ENCODE measurements around the gene PCYT2.
"Not testable (repeated sequence)": the region's sequence is repeated elsewhere in the genome, so short reads cannot be mapped to it uniquely, and the experiment has no call there.

The PCYT2 gene

DNA sequence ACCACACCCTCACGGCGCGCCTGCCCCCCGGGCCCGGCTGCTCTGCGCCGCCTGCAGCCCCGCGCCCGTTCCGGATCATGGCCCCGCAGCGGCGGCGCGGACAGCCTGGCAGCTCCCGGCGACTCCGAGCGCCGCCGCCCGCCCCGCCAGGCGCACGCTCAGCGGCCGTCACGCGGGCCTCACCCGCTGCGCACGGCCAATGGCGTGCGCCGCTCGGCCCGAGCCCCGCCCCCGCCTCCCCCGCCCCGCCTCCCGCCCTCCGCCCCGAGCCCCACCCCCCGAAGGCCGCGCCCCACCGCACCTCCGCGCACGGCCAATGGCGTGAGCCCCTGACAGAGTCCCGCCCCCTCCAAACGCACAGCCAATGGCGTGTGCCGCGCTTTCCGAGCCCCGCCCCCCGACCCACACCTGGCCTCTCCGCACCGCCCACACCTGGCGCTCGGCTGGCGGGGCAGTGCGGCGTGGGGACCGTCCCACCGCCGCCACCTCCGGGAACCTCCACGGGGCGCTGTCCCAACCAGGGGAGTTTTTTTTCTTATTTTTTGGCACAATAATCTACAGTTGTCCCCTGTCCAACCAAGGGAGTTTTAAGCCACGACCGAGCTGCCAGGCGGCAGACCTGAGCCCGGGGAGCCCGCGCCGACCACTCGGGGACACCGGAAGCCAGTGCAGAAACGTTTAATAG is at the start of gene PCYT2:
PCYT2 (minus strand) TSS at position 123 of the 685 bp plus-strand sequence; CDS start at position 79, 44 bp downstream.
- no peak for DNase-seq (ENCODE audit: low read depth)

DNA sequence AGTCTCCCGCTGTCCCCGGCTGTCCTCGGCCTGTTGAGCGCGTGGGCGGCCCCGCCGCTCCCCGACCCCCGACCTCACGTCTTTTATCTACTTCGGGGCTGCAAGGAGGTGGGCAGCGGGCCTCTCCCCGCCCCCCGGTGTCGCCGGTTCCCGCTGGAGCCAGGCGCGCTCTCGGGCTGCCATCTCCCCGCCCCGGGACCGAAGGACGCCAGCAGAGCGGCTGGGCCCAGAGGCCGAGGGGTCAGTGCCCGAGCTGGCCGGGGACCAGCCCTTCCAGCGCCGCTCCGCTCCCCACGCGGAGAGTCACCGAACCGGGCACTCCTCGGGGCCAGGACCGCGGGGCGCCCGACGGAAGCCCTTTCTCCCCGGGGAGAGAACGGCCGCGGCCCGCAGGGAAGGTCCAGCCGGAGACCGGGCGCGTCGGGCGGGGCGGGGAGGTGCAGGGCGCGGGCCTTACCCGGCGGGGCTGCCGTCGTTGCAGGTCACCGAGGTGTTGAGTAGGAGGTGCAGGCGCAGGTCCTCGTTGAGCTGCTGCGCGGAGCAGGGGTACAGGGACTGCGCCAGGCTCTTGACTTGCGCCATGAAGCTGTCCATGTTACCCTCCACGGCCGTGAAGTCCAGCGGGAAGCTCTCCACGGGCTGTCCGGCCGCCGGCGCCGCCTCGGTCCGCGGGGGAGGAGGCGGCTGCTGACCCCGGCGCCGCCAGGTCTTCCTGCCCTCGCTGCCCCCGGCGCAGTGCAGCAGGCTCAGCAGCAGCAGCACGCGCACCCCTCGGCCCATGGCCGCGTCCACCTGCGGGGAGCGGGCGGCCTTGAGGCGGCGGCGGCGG is 49.1 kb upstream of the PCYT2 start:
- no peak for DNase-seq (ENCODE audit: low read depth)

DNA sequence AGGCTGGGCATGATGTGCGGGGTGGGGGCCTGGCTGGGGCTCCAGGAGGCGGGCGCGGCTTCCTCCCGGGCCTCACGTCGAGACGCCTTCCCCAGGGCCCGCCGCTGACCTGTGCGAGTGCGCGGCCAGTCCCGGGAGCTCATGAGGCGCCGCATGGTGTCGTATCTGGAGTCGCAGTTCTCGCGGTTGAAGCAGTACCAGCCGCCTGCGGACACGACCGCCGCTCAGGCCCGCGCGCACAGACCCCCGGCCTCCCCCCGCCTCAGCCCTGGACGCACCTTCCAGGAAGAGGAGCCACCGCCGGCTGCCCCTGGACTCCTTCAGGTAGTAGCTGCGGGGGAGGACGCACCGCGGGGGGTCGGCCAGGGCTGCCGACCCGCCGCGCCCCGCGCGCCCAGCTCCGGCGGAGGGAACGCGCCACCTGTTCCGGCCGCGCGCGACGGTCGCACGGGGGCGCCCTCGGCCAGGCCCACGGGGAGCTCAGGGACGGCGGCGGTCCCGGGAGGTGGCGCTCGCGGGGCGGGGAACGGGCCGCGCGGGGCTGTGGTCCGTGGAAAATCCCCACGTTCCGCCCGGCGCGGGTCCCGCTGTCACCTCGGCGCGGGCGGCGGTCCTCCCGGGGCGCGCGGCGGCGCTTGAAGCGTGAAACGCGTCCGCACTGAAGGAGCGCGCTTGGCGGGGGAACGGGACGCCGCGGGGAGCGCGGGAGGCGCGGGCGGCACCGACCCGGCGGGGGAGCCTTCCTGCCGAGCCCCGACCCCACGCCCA is 48.3 kb upstream of the PCYT2 start:
- DNase-seq (ENCODE audit: low read depth): no peak

DNA sequence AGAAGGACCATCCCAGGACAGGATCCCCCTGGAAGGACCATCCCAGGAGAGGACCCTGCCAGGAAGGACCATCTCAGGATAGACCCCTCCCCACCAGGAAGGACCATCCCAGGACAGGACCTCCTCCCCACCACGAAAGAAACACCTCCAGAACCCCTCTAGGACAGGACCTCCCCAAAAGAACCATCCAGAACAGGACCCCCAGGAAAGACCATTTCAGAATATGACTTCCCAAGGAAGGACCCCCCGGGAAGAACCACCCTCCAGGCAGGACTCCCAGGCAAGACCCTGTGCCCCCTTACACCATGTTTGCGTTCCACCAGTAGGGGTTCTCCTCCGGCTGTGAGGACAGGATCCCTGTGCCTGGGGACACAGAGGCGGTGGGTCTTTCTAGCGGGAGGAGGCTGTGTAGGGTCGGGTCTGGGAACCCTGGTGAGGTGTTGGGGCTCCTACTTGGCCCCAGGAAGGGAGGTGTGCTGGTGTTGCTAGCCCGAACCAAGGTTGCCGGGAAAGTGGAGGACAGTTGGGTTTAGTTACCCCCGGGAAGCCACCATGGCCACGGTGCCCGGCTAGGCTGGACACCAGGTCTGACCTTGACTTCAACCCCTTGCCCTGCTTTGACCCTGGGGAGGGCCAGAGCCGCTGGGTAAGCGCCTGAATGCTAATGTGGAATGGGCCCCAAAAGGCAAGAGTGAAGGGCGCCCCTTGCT is 47.6 kb upstream of the PCYT2 start:
- no peak for DNase-seq (ENCODE audit: low read depth)

DNA sequence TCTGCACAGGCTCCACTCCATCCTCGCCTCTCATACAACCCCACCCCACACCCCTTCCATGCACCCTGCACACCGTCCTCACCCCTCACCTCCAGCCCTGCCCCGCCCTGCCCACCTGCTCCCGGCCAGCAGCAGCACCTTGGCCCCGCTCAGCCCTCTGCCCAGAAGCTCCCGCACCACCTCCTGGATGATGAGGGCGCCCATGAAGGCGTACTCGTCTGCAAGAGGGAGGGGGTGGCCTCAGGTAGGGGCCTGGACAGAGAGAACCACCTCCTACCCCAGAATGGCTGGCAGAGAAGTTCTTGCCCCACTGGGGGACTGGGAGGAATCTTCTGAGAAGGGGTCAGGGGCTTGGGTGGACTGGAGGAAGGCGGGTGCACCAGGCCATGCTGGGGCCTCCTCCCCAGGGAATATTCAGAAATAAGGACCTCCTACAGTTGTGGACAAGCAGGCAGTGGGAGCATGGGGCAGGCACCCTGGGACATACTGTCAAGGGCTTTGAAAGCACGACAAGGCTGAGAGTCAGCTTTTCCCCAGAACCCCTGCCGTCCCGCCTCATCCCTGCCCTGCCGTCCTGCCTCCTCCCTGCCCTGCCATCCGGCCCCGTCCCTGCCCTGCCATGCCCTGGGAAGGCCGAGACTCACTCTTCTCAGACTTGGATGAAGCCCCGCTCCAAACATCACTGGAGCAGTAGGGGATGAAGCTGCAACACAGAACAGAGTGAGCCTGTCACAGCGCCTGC is 46.7 kb upstream of the PCYT2 start:
- no peak for DNase-seq (ENCODE audit: low read depth)

DNA sequence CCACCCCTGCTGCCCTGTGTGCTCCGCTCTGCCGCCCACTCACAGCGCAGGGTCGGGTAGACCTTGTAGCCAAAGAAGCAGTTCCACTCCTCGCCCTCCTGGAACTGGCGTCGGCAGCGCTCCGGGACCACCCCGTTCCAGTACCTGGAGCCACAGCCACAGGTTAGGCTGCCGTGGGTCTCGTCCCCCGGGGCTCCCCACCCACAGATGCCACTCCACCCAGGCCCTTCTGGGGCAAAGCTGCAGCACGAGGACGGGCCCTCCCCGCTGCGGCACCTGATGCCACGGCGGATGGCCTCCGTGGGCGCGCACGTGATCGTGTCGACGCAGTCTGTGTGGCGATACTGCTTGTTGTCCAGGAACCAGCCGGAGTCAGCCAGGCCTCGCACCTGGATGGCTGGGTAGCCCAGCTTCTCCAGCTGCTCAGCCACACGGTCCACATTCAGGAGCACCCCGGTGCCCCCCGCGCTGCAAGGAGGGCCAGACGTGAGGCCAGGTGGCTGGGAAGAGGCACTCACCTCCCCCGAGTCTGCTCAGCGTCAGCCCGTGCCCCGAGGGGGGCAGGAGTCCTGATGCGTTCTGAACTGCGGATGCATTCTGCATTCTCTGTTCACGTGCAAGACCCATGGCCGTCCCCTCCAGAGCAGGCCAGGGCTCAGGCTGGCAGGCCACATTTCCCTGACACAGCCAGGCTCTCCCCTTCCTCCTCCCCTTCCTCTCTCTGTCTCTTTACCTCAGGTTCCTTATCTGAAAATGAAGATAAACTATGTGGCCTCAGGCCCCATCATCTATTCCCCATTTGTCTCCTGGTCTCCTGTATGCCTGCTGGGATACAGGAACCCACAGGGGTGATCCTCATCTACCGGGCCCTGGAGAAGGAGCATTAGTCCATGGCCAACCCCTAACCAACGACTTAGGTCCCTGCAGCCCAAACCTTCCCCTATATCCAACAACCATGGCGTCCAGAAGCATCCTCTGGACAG is 45.7 kb upstream of the PCYT2 start:
- DNase-seq (ENCODE audit: low read depth): no peak

DNA sequence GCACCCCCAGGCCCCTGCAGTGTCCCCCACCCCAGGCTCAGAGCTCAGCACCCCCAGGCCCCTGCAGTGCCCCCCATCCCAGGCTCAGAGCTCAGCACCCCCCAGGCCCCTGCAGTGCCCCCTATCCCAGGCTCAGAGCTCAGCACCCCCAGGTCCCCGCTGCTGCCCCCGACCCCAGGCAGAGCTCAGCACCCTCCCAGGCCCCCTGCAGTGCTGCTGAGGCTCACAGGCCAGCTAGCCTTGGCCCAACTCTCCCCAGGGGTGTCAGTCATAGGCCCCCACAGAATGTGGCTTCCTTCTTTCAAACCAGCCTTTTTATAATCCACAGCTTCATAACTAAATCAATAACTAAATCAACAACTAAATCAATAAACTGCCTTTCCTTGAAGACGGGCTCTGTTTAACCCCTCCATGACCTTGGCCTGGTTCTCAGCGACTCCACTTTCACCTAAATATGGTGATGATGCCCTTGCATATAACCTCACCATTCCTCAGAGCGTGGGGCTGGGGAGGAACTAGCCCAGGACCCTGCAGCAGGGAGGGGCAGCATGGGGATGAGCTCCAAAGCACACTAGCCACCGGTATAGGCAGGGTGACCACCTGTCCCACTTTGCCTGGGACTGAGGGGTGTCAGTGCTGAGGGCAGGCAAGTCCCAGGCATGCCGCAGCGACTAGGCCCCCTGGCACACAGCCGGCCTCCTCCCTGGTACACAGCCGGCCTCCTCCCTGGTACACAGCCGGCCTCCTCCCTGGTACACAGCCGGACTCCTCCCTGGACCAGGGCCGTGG is 44.8 kb upstream of the PCYT2 start:
- DNase-seq (ENCODE audit: low read depth): no peak

DNA sequence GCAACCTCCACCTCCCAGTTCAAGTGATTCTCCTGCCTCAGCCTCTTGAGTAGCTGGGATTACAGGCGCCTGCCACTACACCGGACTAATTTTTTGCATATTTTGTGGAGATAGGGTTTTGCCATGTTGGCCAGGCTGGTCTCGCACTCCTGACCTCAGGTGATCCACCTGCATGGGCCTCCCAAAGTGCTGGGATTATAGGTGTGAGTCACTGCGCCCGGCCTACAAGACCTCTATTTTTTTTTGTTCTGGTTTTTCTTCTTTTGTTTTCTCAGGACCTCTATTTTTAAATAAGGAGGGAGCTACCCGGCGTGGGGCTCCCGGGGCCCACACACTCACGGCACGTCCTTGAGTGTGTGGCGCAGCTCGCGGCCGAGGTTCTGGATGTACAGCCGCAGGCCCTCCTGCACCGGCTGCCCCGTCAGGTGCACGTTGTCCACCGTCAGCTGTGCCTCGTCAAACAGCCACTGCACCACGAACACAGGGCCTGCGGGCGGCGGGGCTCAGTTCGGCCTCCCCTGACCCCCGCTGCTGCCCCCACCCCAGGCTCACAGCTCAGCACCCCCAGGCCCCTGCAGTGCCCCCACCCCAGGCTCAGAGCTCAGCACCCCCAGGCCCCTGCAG is 44.0 kb upstream of the PCYT2 start:
- no peak for DNase-seq (ENCODE audit: low read depth)

DNA sequence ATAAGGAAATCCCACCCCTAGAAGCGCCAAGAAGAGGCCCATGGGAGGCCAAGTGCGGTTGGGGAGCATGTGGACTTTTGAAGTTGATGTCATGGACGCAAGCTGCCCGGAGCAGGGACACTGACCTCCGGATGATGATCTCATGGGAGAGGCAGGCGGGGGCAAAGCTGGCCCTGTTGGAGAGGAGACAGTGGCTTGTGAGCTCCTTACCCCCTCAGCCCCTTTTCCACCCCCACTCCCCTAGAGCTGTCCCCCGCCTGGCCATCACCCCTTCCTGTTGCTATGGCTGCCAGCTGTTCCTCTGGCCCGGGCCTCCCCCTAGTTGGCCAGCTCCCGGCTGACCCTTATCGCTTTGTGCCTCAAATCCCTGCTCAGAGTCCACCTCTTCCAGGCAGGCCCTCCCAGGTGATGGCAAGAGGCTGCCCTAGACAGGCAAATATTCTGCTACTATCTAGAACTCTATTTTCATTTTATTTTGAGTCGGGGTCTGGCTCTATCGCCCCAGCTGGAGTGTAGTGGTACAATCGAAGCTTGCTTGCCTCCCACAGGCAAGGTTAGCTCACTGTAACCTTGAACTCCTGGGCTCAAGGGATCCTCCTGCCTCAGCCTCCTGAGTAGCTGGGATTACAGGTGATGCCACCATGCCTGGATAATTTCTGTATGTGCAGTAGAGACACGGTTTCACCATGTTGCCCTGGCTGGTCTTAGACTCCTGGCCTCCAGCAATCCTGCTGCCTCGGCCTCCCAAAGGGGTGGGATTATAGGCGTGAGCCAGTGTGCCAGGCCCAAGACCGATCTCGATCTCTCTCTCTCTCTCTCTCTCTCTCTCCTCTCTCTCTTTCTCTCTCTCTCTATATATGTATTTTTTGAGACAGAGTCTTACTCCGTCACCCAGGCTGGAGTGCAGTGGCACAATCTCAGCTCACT is 43.2 kb upstream of the PCYT2 start:
- no peak for DNase-seq (ENCODE audit: low read depth)

DNA sequence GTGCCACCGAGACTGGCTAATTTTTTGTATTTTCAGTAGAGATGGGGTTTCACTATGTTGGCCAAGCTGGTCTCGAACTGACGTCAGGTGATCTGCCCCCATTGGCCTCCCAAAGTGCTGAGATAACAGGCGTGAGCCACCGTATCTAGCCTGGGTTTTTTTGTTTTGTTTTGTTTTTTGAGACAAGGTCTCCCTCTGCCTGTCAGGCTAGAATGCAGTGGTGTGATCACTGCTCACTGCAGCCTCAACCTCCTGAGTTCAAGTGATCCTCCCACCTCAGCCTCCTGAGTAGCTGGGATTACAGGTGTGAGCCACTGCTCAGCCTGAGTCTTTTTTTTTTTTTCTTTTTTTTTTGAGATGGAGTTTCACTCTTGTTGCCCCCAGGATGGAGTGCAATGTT is 42.2 kb upstream of the PCYT2 start:
- DNase-seq (ENCODE audit: low read depth): not testable (repeated sequence)

DNA sequence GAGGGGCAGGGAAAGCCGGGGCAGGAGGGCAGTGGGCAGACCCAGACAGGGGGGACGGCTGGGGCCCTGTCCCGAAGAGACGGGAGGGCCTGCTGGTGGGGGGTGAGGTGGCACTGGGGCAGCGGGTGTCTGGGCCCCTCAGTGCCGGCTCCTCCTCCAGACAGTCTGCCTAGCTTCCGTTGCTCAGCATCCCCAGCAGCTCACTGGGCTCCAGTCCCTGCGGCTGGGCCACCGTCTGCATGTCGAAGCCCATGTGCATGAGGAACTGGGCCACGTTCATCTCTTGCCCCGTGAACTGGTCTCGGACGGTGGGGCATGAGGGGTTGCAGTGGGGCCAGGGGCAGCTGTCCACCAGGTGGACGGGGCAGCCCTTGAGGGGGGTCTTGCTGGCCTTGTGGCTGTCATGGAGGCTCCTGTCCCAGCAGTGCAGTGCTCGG is 41.6 kb upstream of the PCYT2 start:
- no peak for DNase-seq (ENCODE audit: low read depth)

DNA sequence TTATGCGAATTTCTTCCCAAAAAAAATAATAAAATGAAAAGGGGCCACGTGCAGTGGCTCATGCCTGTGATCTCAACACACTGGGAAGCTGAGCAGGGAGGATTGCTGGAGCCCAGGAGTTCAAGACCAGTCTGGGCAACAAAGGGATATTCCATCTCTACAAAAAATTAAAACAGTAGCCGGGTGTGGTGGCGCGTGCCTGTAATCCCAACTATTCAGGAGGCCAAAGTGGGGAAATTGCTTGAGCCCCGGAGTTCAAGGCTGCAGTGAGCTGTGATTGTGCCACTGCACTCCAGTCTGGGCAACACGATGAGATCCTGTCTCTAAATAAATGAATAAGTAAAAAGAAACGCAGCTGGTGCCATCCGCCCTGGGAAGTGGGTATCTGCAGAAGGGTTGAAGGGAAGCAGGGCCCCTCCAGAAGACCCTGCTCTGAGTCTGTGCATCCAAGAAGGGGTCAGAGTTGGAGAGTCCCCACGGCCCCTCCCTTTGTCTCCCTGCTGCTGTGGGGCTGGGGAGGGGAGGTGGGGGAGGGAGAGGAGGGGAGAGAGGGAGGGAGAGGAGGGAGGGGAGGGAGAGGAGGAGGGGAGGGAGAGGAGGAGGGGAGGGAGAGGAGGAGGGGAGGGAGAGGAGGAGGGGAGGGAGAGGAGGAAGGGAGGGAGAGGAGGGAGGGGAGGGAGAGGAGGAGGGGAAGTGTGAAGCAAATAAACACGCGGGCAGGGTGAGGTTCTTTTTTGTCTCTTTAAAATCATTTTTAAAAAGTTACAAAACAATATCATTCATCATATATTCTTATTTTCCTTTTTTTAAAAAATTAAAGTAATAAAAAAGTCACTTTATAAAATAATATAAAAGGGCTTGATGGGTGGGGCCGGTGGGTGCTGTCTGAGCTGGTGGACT is 40.8 kb upstream of the PCYT2 start:
- no peak for DNase-seq (ENCODE audit: low read depth)

DNA sequence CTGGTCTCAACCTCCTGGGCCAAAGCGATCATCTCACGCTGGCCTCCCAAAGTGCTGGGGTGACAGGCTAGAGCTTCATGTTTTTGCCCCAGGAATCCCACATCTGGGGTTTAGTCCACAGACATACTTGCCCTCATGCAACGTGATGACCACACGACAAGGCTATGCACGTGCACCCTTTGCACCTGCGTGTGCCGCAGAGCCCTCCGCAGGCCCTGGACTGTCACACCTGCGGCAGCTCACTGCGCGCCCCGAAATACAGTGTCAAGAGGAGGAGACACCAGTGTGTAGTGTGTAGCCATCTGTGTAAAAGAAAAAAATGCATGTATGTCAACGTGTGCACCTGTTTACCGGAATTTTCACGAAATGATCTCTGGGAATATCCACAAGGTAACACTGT is 39.3 kb upstream of the PCYT2 start:
- no peak for DNase-seq (ENCODE audit: low read depth)

DNA sequence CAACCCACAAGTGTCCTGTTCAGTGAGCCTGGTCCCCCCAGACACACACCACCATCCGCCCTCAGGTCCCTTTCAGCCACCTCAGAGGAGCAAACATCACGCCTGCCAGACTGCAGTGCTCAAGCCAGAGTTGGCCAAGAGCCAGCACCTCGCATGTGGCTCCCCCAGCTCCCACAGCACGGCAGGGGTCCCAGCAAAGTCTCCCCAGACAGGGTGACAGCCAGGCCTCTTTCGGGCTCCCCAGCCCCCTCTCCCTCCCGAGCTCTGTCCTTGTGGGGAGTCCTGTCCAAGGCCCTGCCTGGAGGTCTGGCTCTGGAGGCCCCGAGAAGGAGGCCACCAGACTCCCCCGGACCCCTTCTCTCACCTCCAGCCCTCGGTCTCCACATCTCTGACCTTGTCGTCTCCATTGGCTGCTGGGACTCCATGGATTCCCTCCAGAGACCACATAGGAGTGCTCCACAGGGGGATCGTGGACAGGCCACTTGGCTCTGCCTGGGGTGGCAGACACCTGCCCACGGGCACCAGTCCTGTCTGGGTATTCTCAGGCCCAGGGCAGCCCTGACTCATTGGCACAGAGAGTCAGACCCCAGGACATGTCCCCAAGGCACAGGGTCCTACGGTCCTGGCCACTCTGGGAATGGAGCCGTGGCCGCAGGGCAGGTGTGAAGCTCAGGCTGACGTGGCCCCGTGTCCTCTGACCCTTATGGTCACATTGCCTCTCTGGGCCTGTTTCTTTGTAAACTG is 37.6 kb upstream of the PCYT2 start:
- DNase-seq (ENCODE audit: low read depth): no peak

DNA sequence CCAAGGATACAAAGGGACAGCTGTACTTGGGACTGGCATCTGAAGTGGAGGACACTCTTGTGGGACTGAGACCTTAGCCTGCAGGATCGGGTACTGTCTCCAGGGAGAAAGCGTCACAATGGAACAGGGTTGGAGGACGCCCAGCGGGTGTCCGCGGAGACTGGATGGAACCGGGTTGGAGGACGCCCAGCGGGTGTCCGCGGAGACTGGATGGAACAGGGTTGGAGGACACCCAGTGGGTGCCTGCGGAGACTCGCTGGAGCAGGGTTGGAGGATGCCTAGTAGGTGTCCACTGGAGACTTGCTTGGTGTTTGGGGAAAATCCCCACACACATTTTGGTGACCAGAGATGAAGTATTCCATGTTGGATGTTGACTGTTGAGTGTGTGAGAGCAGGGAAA is 36.0 kb upstream of the PCYT2 start, which contains the start of gene MYADML2:
MYADML2 (minus strand) TSS at position 45 of the 400 bp plus-strand sequence. CDS start 5,492 bp downstream, outside the sequence.
- no peak for DNase-seq (ENCODE audit: low read depth)

DNA sequence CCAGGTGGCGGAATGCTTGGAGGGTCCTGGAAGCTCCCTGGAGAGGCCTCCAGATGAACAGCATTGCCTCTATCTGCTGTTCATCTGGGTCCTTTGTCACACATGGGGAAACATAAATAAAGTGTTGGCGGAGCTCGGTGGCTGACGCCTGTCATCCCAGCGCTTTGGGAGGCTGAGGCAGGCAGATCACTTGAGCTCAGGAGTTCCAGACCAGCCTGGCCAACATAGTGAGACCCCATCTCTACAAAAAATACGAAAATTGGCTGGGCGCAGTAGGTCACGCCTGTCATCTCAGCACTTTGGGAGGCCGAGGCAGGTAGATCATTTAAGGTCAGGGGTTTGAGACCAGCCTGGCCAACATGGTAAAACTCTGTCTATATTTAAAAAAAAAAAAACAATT is 33.7 kb upstream of the PCYT2 start:
- DNase-seq (ENCODE audit: low read depth): no peak
